Spleen (tissue), 7 donors: ENCODE data around the gene CTNNA2.

Source experiments
- POLR2A ChIP-seq, 3 donors: fragments of 450-650 bp; IDR thresholded peaks; one replicate each; pipeline ENCODE4 v1.5.1; 2017; ENCODE audit warnings: antibody characterized with exemption in 3 of 3, mild to moderate bottlenecking in 1 of 3
- POLR2AphosphoS5 ChIP-seq, 3 donors: sonication (generic); formaldehyde crosslinking; IDR thresholded peaks; one replicate each; pipeline ENCODE4 v1.5.1; 2017; ENCODE audit warnings: antibody characterized with exemption in 3 of 3
- TF ChIP-seq, protein P1 (sequence below), 11 experiments: fragments of 200-600 bp in 7 of 11; fragments of 450-650 bp in 4 of 11; sonication (generic) in 4 of 11; IDR thresholded peaks in 8 of 11; conservative IDR thresholded peaks in 3 of 11; 1 replicate in 7 of 11; 2 replicates in 4 of 11; pipeline versions ENCODE4 v1.4.0 to v1.8.0; 2016 to 2021; ENCODE audit warnings: antibody characterized with exemption in 11 of 11, inconsistent platforms in 4 of 11, mild to moderate bottlenecking in 1 of 11
- donor health status: DM: no; HTN: no; CAD: no; lungs with moderate emphysema.
- donor health status: DM: no; HTN: no; CAD: no.
- donor health status: DM: no; HTN: no; CAD: no.

DNA sequence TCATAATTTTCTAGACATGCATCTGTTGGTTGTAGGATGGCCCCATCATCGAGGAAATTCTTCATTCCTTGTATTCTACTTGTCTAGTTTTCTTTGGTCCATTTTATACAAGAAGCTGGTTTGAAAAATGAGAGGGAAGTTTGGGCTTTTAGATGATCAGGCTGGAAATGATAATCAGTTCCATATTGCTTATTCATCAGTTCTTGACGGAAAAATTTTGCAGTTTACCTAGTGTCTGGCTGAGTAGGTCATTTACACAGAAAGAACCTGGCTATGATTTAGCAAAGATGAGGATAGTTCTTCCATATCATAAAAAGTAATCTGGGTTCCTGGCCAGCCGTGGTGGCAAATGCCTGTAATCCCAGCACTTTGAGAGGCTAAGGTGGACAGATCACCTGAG is 416.8 kb downstream of the CTNNA2 start:
- TF ChIP-seq POLR2A (IDR thresholded peaks at IDR 0.05) (no peak), POLR2AphosphoS5 (IDR thresholded peaks at IDR 0.05) (no peak)
- TF ChIP-seq, protein P1, sequence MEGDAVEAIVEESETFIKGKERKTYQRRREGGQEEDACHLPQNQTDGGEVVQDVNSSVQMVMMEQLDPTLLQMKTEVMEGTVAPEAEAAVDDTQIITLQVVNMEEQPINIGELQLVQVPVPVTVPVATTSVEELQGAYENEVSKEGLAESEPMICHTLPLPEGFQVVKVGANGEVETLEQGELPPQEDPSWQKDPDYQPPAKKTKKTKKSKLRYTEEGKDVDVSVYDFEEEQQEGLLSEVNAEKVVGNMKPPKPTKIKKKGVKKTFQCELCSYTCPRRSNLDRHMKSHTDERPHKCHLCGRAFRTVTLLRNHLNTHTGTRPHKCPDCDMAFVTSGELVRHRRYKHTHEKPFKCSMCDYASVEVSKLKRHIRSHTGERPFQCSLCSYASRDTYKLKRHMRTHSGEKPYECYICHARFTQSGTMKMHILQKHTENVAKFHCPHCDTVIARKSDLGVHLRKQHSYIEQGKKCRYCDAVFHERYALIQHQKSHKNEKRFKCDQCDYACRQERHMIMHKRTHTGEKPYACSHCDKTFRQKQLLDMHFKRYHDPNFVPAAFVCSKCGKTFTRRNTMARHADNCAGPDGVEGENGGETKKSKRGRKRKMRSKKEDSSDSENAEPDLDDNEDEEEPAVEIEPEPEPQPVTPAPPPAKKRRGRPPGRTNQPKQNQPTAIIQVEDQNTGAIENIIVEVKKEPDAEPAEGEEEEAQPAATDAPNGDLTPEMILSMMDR (IDR thresholded peaks at IDR 0.05 in 8 of 11, conservative IDR thresholded peaks at IDR 0.05 in 3 of 11): no peak
